DMS79 (cell line): ENCODE measurements around the gene CDH26.
A peak's percentile ranks its signal among the peaks of the same experiment; 100 is the strongest.
"Not testable (repeated sequence)": the region's sequence is repeated elsewhere in the genome, so short reads cannot be mapped to it uniquely, and the experiment has no call there.

Experiments used
- DNase-seq: peaks from one replicate; lab custom pipeline; 2025; lab: John Stamatoyannopoulos, UW

The CDH26 gene

GRCh38 chr20:59940956-59941294 lies 17.3 kb upstream of the CDH26 start:
- peak; percentile 63 for DNase-seq

DNA sequence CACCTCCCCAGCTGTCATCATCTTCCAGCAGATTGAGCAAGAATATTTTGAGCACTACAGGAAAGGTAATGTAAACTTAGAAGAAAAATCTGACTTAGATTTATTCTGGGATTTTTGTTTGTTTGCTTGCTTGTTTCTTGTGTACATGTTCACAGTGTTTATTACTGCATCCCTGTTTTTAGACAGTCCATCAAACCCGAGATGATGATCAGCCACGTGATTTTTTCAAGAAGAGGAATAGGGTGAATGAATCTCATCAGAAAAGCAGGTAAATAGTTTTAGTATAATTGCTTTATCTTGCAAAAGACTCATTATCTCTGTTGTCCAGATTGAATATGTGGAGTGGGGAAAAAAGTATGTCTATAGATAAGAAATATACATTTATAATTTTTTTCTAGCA lies 16.0 kb upstream of the CDH26 start:
- DNase-seq = no peak

DNA sequence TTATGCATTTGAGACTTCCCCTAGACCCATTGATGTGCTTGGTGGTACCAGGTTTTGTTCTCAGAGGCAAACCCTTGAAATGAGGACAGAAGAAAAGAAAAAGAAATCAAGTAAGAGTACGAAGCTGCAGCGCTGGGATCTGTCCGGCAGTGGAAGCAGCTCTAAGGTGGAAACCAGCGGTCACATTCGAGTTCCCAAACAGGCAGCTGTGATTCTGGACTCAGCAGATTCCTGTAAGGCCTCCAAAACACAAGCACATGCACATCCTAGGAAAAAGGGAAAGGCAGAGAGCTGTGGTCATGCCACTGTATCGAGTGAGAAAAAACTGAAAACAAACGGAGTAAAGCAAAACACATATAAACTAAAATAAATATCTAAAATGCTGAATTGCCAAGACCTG lies 13.5 kb upstream of the CDH26 start:
- no peak for DNase-seq

GRCh38 chr20:59945175-59945574 lies 13.0 kb upstream of the CDH26 start:
- DNase-seq = no peak

DNA sequence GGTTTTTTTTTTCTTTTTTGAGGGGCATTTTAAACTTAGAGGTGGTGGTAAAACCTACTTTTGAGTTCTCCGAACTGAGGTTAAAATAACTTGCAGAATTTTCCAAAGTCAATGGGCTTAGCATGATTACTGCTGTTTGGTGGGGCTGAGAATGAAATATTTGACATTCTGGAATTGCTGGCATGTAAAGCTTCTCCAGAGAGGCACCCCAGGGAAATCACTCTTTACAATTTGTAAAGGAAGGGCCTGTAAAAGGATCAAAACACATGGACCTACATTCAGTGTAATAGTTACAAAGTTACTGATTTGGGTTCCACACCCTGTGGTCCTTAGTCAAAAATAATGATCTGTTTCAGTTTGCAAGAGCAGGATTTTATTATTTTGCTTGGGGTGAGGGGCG lies 12.5 kb upstream of the CDH26 start:
- DNase-seq = no peak

DNA sequence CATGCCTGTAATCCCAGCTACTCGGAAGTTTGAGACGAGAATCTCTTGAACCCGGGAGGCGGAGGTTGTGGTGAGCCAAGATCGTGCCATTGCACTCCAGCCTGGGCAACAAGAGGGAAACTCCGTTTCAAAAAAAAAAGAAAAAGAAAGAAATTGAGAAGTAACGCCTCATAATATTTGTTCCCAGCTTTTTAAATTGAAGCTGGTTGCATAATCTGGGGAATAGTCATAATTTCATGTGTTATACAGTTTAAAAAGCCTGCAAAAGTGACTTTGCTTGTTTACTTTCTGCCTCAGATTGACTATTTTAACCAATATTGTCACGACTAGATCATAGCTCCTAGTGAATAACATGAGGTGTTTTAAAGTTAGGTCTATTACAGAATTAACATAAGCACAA lies 10.8 kb upstream of the CDH26 start:
- no peak for DNase-seq

DNA sequence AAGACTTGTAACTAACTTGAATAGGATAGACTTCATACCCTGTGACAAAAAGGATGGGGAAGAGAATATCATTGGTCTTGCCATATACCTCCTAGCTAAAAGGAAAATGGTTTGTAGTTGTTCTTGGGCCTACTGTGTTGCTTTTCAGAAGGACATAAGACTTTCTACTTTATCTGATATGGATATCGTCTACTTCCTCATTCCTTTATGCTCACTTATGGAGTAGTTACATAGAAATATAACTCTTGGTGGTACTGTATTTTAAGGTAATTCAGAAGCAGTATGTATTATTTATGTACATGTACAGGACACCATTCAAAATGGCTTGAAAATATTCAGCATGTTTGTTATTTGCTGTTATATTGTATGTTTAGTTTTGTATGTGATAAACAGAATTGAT lies 10.0 kb upstream of the CDH26 start:
- DNase-seq = no peak

GRCh38 chr20:59948828-59949720 lies 9.1 kb upstream of the CDH26 start:
- peak; percentile 21 for DNase-seq

DNA sequence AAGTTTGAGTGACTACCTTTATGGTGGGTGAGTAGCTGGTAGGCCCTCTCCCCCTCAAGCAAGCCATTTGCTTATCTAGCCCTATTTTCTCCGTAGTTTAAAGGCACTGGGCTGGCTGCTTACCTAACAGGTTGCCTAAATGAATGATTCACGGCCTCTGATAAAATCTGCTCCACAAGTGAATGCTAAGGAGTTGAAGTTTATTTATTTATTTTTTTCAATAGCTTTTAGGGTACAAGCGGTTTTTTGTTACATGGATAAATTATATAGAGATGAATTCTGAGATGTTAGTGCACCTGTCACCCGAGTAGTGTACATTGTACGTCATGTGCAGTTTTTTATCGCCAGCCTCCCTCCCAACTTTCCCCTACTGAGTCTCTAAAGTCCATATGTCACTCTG lies 8.3 kb upstream of the CDH26 start:
- no peak for DNase-seq

GRCh38 chr20:59954718-59955117 lies 3.5 kb upstream of the CDH26 start:
- DNase-seq = no peak

- DNase-seq = no peak
These were observed 3.0 kb upstream of the CDH26 start for GRCh38 chr20:59955131-59955796.

GRCh38 chr20:59957568-59957967 lies 655 bp upstream of the CDH26 start:
- DNase-seq = not testable (repeated sequence)

DNA sequence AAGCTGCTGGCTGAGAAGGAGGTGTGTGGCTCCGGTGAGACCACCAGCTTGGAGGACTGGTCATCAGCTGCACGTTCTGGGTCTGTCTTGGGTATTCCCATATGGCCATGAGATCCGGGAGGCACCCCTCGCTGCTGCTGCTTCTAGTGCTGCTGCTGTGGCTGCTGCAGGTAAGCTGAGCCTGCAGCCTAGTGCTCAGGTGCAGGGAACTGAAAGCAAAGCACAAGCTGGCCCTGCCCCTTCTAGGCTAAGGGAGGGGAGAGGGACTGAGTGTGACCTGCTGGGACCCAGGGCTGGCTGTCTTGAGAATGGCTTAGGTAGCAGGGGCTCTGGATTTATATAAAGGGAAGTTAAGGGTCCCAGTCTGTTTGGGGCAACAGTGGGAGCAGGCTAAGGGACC lies 403 bp downstream of the CDH26 start:
- no peak for DNase-seq

DNA sequence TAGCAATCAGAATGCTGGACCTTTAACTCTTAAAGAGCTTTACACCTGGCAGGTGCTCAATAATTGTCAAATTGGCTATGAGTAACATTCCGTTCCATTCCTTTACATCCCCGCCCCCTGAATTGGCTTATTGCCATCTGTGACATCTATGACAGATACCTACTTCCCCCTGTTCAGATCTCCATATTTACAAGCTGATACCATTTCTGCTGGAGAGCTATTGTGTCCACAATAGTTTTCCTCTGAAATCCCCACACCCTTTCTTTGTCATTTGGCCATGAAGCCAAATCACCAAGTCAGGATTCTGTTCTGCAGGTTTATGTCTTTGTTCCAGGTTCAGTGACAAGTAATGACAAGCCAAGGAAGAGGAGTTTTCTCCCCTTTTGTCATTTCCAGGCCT lies 3.2 kb downstream of the CDH26 start:
- DNase-seq = no peak

DNA sequence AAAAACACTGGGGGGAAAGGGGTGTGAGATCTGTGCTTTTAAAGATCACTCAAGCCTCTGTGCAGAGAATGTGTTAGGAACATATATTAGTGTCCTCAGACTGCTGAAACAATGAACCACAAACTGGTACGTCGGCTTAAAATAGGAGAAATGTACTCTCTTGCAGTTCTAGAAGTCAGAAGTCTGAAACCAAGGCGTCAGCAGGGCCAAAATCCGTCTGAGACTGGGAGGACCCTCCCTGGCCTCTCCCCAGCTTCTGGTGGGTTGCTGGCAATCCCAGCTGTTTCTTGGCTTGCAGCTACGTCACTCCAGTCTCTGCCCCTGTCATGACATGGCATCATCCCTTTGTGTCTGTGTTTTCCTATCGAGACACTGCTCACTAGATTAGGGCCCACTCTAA lies 3.9 kb downstream of the CDH26 start:
- no peak for DNase-seq

GRCh38 chr20:59966428-59966827 lies 8.2 kb downstream of the CDH26 start:
- no peak for DNase-seq

GRCh38 chr20:59971428-59971827 lies 13.2 kb downstream of the CDH26 start:
- no peak for DNase-seq

DNA sequence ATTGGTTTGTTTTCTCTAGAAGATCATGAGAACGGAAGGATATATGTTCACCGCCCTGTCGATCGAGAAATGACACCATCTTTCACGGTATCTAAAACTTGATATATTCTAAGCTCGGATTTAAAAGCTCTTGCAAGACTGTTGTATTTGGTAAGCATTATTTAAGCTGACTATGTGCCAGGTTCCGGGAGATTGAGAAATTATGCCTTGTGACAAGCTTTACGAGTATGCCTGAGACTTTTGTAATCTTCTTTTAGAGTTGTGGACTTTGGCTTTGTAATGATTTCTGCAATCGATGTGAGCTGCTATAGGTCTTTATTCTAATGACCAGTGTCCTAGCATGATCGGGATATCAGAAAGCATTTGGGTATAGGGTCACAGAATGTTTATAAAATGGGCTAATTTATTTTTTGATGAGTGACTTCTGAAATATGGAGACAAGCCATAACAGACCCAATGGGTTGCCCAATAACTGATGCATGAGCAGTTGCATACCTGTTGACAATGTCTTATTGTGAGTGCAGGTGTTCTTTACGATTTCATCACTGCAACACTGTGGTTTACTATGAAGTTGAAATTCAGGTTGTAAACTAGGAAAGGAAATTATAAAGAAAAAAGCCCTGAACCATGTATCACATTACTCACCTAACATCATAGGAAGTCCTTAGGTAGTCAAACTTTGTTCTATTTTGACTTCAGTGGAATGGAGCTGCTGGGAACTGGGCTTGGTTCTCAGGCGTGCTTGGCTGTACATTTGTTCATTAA lies 14.0 kb downstream of the CDH26 start:
- DNase-seq = no peak

GRCh38 chr20:59976156-59976782 lies 18.0 kb downstream of the CDH26 start:
- DNase-seq = peak; percentile 12

GRCh38 chr20:59977086-59977485 lies 18.9 kb downstream of the CDH26 start:
- DNase-seq = no peak

- DNase-seq = no peak
These were observed 24.9 kb downstream of the CDH26 start for GRCh38 chr20:59983076-59983475.

GRCh38 chr20:59984541-59984940 lies 26.3 kb downstream of the CDH26 start:
- DNase-seq = no peak
